Measurements from ENCODE around the gene CRYBG3.

DNA sequence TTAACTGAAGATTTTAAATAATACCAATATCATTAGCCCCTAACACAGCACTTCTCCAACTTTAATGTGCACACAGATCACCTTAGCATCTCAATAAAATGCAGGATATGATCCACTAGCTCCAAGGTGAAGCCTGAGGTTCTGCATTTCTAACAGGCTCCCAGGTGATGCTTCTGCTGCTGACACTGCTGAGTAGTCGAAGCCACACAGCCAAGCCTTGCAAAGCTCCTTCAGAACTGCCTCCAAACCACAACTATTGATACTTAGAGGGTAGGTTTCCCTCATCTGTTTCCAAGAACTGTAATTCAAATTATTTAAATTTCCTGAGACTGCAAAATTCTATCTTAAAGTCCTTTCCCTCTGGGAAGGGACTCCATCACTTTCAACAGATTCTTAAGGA, 146.6 kb downstream of the CRYBG3 start:
- TF ChIP-seq EZH2 (IDR thresholded peaks at IDR 0.05; ENCODE audit: low read length) = no peak
- no peak for TF ChIP-seq CTCF (optimal IDR thresholded peaks at IDR 0.05 in 1 of 3, IDR thresholded peaks at IDR 0.05 in 1 of 3, conservative IDR thresholded peaks at IDR 0.05 in 1 of 3; ENCODE audit: extremely low read depth in 1 of 3, insufficient read depth in 2 of 3, low read length in 3 of 3)
